Measurements from ENCODE around the gene KRT222. TPM values are rescaled to one million over a fixed set of nuclear protein-coding genes. Genes with fewer than 3 reads are reported as not detected.

Gene KRT222
- total RNA-seq, 1 experiment from 2014 or later = not detected

GRCh38 chr17:40629842-40630241 lies 35.1 kb downstream of the KRT222 start:
- H3K27me3 ChIP-seq (replicated peaks; ENCODE audit: insufficient read depth, low read depth, low read length, poor library complexity) = no peaks in the 10 kb centered on the region
- H3K4me1 ChIP-seq (ENCODE audit: insufficient read depth, low read length, poor library complexity, severe bottlenecking) = no peaks in the 10 kb centered on the region
- POLR2A ChIA-PET (ENCODE audit: low non-redundant PET) = interaction anchor here (0.5 kb wide), 1 partner anchor 1014 kb away, joined by 16 read pairs; no protein-coding TSS in a partner anchor
- TF ChIP-seq EZH2 (IDR thresholded peaks at IDR 0.05; ENCODE audit: borderline replicate concordance, low read depth, low read length, poor library complexity, severe bottlenecking) (no peak), CTCF (conservative IDR thresholded peaks at IDR 0.05; ENCODE audit: low read depth, low read length) (no peak)
- H3K36me3 ChIP-seq (ENCODE audit: insufficient read depth, low read length, poor library complexity, severe bottlenecking) = peaks cover 54% of the 10 kb centered on the region
- H3K9me3 ChIP-seq (ENCODE audit: low read depth, low read length, poor library complexity, severe bottlenecking) = no peaks in the 10 kb centered on the region
- no TSS peak for BruUV-seq (replicated peaks)
- H3K4me3 ChIP-seq (ENCODE audit: low read depth, low read length, poor library complexity, severe bottlenecking) = no peak overlapping the region
- no peak overlapping the region for H3K27ac ChIP-seq (ENCODE audit: low read depth, low read length, poor library complexity, severe bottlenecking)
- CTCF ChIA-PET = no interaction called here
- intact Hi-C loops (cut with micrococcal nuclease; ENCODE audit: unreplicated experiment) = no loop called here
- no peak for DNase-seq (ENCODE audit: low spot score)

GRCh38 chr17:40625311-40625710 lies 39.7 kb downstream of the KRT222 start:
- POLR2A ChIA-PET (ENCODE audit: low non-redundant PET) = no interaction called here
- CTCF ChIA-PET = no interaction called here

GRCh38 chr17:40623419-40624210 lies 41.4 kb downstream of the KRT222 start:
- H3K27ac ChIP-seq (ENCODE audit: low read depth, low read length, poor library complexity, severe bottlenecking) = no peak overlapping the region
- intact Hi-C loops (cut with micrococcal nuclease; ENCODE audit: unreplicated experiment) = loop anchor here (2.0 kb wide), 1 partner anchor 167 kb away; no protein-coding TSS in a partner anchor
- H3K4me1 ChIP-seq (ENCODE audit: insufficient read depth, low read length, poor library complexity, severe bottlenecking) = peaks cover 6% of the 10 kb centered on the region
- no peaks in the 10 kb centered on the region for H3K9me3 ChIP-seq (ENCODE audit: low read depth, low read length, poor library complexity, severe bottlenecking)
- ChIA-PET CTCF (no interaction called here), POLR2A (ENCODE audit: low non-redundant PET) (no interaction called here)
- H3K36me3 ChIP-seq (ENCODE audit: insufficient read depth, low read length, poor library complexity, severe bottlenecking) = peaks cover 5% of the 10 kb centered on the region
- H3K4me3 ChIP-seq (ENCODE audit: low read depth, low read length, poor library complexity, severe bottlenecking) = no peak overlapping the region
- no peaks in the 10 kb centered on the region for H3K27me3 ChIP-seq (replicated peaks; ENCODE audit: insufficient read depth, low read depth, low read length, poor library complexity)
- TF ChIP-seq CTCF (conservative IDR thresholded peaks at IDR 0.05; ENCODE audit: low read depth, low read length) = no peak
- TF ChIP-seq EZH2 (IDR thresholded peaks at IDR 0.05; ENCODE audit: borderline replicate concordance, low read depth, low read length, poor library complexity, severe bottlenecking) = no peak
- DNase-seq (ENCODE audit: low spot score) = no peak
- no TSS peak for BruUV-seq (replicated peaks)

More at GRCh38 chr17:40625311-40625710, 39.7 kb downstream of the KRT222 start:
- peaks cover 17% of the 10 kb centered on the region for H3K36me3 ChIP-seq (ENCODE audit: insufficient read depth, low read length, poor library complexity, severe bottlenecking)
- no peaks in the 10 kb centered on the region for H3K27me3 ChIP-seq (replicated peaks; ENCODE audit: insufficient read depth, low read depth, low read length, poor library complexity)
- H3K4me1 ChIP-seq (ENCODE audit: insufficient read depth, low read length, poor library complexity, severe bottlenecking) = peaks cover 6% of the 10 kb centered on the region
- no peaks in the 10 kb centered on the region for H3K9me3 ChIP-seq (ENCODE audit: low read depth, low read length, poor library complexity, severe bottlenecking)
- TF ChIP-seq CTCF (conservative IDR thresholded peaks at IDR 0.05; ENCODE audit: low read depth, low read length) = no peak
- TF ChIP-seq EZH2 (IDR thresholded peaks at IDR 0.05; ENCODE audit: borderline replicate concordance, low read depth, low read length, poor library complexity, severe bottlenecking) = no peak
- no peak overlapping the region for H3K27ac ChIP-seq (ENCODE audit: low read depth, low read length, poor library complexity, severe bottlenecking)
- intact Hi-C loops (cut with micrococcal nuclease; ENCODE audit: unreplicated experiment) = no loop called here
- H3K4me3 ChIP-seq (ENCODE audit: low read depth, low read length, poor library complexity, severe bottlenecking) = no peak overlapping the region
- no TSS peak for BruUV-seq (replicated peaks)
- DNase-seq (ENCODE audit: low spot score) = no peak
